Tibial nerve (tissue), 4 donors: ENCODE results near the gene AUH.

Experiments used
- CTCF ChIP-seq, 5 experiments: fragments of 200-600 bp in 3 of 5; fragments of 450-650 bp in 2 of 5; sonication (generic) in 3 of 5; IDR thresholded peaks; one replicate each; pipeline ENCODE4 v1.5.1; 2016 to 2019; ENCODE audit warnings: antibody characterized with exemption in 5 of 5, mild to moderate bottlenecking in 3 of 5, moderate library complexity in 2 of 5
- EP300 ChIP-seq, 2 donors: sonication (generic); formaldehyde crosslinking; IDR thresholded peaks; one replicate each; pipeline ENCODE4 v1.6.1; 2017; ENCODE audit warnings: antibody characterized with exemption in 2 of 2, mild to moderate bottlenecking in 1 of 2
- POLR2A ChIP-seq, 2 donors: fragments of 450-650 bp; IDR thresholded peaks; one replicate each; pipeline ENCODE4 v1.6.1; 2017; ENCODE audit warnings: antibody characterized with exemption in 2 of 2, mild to moderate bottlenecking in 2 of 2, moderate library complexity in 2 of 2

- TF ChIP-seq CTCF (IDR thresholded peaks at IDR 0.05) (no peak), POLR2A (IDR thresholded peaks at IDR 0.05) (no peak), EP300 (IDR thresholded peaks at IDR 0.05) (no peak)
These were observed 114.4 kb downstream of the AUH start for GRCh38 chr9:91247278-91247677.
